NCI-H82 treated with DMSO at 0.1 percent for 48 hours (cell line): Measurements from ENCODE around the gene UBC.
"Not testable (repeated sequence)": the region's sequence is repeated elsewhere in the genome, so short reads cannot be mapped to it uniquely, and the experiment has no call there.

Experiments used
- DNase-seq: peaks from one replicate; lab custom pipeline; 2025; ENCODE audit not compliant: unreplicated experiment; lab: John Stamatoyannopoulos, UW

UBC gene

DNA sequence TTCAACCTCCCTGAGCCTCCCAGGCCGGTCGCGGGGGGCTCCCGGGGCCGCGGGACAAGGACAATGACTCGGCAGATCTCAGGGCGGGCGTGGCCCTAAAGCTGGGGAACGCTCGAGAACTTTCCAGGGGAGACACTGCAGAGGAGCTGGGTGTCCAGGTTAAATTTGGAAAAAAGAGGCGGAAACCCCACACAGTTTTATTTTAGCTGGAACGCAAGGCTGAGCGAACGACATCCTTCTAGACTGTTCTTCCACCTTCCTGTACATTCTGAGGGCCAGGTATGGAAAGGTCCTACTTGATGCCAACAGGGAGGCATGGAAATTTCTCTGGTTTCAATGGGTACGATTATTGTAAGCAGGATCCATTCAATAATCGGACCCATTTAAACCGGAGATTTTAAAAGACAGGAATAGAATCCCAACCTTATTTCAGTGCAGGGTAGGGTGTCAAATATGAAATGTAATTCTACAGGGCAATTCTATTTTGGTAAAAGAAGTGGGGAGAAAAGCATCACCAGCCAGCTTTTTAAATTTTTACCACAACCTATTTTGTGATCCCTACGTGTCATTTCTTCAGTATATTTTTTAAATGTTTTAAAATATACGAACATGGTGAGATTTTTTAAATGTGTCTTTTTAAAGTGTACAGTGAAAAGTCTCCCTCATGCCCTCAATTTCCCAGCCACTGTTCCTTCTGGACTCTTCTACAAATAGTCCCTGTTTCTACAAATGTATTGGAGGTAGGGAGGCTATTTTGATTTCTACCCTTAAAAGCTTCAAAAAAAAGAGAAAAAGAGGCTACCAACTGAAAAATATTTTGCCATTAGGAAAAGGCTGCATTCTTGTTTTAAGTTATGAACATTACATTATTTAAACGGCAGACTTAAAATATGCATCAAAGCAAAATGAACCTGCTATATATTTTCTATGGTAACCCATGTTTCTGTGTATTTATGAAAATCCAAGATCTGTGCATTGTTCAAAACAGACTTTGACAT, 1.1 kb upstream of the UBC start:
- no peak for DNase-seq

DNA sequence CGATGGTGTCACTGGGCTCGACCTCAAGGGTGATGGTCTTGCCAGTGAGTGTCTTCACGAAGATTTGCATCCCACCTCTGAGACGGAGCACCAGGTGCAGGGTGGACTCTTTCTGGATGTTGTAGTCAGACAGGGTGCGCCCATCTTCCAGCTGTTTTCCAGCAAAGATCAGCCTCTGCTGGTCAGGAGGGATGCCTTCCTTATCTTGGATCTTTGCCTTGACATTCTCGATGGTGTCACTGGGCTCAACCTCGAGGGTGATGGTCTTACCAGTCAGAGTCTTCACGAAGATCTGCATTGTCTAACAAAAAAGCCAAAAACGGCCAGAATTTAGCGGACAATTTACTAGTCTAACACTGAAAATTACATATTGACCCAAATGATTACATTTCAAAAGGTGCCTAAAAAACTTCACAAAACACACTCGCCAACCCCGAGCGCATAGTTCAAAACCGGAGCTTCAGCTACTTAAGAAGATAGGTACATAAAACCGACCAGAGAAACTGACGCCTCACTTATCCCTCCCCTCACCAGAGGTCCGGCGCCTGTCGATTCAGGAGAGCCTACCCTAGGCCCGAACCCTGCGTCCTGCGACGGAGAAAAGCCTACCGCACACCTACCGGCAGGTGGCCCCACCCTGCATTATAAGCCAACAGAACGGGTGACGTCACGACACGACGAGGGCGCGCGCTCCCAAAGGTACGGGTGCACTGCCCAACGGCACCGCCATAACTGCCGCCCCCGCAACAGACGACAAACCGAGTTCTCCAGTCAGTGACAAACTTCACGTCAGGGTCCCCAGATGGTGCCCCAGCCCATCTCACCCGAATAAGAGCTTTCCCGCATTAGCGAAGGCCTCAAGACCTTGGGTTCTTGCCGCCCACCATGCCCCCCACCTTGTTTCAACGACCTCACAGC, 717 bp downstream of the UBC start:
- DNase-seq: no peak

- DNase-seq: not testable (repeated sequence)
Measured at GRCh38 chr12:124912529-124913287, 1.7 kb downstream of the UBC start.

DNA sequence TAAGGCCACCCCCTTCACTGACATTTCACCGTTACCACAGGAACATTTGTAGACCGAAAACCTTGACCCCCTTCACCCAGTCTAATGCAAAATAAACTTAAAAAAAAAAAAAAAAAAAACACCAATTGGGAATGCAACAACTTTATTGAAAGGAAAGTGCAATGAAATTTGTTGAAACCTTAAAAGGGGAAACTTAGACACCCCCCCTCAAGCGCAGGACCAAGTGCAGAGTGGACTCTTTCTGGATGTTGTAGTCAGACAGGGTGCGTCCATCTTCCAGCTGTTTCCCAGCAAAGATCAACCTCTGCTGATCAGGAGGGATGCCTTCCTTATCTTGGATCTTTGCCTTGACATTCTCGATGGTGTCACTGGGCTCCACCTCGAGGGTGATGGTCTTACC, 2.9 kb downstream of the UBC start:
- not testable (repeated sequence) for DNase-seq

DNA sequence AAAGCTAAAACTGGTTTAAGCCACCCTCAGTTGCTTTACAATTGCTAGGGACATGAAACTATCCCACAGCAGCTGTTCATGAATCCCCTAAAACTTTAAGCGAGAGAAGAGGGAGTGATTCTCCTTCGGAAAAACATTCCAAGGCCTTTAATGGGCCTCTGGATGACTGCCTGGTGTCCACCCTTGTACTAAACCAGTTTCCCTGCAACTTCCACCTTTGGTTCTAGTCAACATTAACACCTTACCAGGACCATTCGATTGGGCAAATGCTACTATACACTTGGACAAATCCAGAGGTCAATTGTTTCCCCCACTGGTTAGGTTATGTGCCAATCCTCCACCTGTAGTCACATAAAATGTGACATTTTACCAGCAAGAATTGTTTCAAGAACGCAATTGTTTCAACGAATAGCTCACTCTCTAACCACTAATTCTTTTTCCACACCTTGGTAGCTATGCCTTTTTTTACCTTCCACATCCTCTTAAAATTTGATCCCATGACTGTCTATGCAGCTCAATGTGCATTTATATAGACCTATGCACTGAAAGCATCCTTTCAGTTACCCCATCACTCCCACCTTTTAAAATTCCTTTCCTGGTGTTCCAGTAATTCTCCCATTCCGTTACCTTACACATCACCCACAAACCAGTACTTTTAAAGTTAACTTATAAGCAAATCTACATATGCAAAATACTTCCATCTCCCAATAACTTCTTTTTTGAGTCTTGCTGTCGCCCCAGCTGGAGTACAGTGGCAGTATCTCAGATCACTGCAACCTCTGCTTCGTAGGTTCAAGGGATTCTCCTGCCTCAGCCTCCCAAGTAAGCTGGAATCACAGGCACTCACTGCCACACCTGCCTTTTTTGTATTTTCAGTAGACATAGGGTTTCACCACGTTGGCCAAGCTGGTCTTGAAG, 3.6 kb downstream of the UBC start:
- DNase-seq: no peak

DNA sequence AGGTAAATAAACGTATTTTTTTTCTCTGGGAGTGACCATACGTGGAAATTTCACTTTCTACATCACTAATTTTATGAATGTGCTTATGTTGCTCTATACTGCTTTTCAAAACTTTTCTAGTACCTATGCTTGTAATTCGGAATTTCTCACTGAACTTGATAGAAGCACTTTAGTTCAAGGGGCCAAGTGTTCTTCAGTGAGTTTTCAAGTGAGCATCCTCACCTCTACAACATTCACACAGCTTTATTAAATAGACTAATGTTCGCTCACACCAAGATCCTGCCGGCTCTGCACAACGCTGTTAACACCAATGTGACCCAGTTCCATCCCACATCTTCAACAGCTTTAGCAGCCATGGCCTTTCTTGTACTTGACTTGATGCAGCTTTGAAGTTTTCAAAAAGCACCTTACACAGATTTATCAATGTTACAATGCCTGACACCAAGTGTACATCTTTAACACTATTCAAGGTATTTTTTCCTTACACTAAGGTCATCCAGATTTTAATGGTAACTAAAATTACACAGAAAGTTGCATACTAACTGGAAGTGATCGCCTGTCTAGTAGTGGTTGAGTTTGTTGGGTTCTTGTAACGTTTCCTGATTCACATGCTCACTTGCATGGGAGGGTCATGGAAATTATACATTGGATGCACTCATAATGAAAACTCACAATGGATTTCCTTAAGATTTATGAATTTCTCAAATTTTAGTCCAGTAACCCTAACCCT, 4.5 kb downstream of the UBC start:
- DNase-seq: no peak

DNA sequence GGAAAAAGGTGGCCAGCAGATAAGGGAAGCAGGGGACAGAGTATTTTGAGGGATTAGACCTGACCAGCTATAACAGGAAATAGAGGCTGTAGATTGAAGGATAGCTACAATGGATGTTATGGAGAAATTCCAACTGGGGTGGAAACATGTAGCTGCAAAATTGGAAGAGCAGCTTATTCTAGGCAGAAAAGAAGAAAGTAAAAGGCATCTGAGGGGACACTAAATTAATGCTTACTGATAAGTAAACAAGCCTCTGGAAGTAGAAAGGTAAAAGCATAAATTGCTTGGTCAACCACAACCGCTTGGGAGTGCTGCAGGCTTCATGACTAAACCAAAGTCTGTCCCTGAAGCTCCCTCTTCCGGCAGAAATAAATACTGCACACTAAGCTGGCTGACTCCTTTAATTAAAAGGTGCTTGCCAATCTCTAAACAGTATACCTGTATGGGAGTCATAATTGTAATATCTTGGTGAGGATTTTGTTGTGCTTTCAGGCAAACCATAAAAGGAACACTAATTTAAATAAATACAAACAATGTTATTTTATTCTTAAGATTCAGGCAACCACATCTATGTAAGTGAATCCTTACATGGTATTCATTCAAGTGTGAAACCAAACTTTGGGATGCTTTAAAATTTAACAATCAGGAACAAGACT, 7.7 kb downstream of the UBC start:
- no peak for DNase-seq

GRCh38 chr12:124904306-124905098, 9.9 kb downstream of the UBC start:
- no peak for DNase-seq

- no peak for DNase-seq
Measured at GRCh38 chr12:124902916-124903315, 11.5 kb downstream of the UBC start.

DNA sequence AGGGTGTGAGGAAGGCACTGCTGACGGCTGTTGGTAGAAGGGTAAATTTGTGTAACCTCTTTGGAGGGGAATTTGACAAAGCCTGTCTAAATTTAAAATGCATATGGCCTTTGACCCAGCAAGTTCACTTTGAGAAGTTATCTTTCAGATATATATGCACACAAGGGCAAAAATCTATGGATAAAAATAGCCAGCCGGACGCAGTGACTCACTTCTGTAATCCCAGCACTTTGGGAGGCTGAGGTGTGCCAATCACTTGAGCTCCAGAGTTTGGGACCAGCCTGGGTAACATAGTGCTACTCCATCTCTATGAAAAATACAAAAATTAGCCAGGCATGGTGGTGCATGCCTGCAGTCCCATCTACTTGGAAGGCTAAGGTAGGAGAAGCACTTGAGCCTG, 13.4 kb downstream of the UBC start:
- DNase-seq: no peak

DNA sequence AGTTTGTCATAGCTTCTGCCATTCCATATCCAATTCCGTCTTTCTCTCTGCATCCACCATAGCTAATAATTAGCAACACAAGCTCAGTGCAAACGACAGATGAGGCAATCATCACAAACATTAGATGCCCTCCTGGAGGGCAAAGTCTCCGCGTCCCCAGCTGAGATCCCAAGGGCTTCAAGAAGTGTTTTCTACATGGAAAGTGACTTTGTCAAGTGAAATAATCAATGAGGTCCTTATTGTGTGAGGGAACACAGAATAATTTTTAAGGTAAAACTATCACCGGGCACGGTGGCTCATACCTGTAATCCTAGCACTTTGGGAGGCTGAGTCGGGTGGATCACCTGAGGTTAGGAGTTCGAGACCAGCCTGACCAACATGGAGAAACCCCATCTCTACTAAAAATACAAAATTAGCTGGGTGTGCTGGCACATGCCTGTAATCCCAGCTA, 14.1 kb downstream of the UBC start:
- DNase-seq: not testable (repeated sequence)

GRCh38 chr12:124898923-124899294, 15.5 kb downstream of the UBC start:
- DNase-seq: no peak

DNA sequence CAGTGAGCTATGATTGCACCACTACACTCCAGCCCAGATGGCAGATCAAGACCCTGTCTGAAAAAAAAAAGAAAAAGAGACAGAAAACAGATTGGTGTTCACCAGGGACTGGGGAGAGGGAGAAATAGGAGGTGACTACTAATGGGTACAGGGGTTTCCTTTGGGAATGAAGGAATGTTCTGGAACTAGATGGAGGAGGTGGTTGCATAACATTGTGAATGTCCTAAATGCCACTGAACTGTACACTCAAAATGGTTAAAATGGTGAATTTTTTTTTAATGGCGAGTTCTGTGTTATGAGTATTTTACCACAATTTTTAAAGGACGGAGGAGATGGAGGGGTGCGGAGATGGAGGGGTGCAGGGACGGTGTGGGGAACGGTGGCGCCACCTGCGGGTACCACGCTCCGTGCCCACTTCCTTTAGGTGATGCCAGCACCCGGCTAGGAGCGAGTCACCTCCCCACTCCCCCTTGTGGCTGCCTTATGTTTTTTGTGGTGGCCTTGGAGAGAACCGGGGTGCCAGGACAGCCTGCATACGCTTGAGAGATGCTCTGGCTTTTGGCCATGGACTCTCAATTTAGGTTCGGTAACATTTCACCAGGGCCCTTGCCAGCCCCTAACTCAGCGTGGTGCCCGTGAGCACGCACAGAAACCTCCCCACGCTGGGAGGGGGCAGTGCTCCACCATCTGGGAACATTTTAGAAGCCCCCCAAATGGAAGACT, 16.1 kb downstream of the UBC start:
- peak; percentile 32 for DNase-seq

GRCh38 chr12:124896461-124896860, 18.0 kb downstream of the UBC start:
- no peak for DNase-seq

GRCh38 chr12:124893792-124894516, 20.5 kb downstream of the UBC start:
- no peak for DNase-seq

DNA sequence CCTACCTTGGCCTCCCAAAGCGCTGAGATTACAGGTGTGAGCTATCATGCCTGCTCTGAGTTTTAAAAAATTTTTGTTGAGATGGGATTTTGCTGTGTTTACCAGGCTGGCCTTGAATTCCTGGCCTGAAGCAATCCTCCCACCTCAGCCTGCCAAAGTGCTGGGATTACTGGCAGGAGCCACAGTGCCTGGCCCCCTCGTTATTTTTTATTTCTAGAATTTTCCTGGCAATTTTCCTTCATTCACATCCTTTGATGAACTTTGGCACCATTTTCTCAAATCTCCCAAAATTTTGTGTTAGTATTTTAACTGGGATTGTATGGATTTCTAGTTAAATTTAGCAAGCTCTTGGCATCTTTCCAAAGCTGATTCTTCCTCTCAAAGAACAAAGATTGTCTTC, 26.2 kb downstream of the UBC start:
- DNase-seq: no peak

DNA sequence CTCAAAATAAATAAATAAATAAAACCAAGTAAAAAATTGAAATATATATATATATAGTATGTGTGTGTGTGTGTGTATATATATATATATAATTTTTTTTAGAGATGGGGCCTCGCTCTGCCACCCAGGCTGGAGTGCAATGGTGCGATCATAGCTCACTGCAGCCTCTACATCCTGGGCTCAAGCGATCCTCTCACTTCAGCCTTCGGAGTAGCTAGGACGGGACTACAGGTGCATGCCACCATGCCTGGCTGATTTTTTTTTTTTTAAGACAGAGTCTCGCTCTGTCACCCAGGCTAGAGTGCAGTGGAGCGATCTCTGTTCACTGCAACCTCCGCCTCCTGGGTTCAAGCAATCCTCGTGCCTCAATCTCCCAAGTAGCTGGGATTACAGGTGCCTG, 26.7 kb downstream of the UBC start:
- DNase-seq: not testable (repeated sequence)
